IPS DF 4.7 (cell line): ENCODE results near the gene NUP62.

Experiments used
- DNase-seq: peaks from one replicate; pipeline ENCODE4 v3.0.0-alpha.2; 2013; ENCODE audit warnings: low spot score; ENCODE audit errors: extremely low read depth

NUP62 gene

DNA sequence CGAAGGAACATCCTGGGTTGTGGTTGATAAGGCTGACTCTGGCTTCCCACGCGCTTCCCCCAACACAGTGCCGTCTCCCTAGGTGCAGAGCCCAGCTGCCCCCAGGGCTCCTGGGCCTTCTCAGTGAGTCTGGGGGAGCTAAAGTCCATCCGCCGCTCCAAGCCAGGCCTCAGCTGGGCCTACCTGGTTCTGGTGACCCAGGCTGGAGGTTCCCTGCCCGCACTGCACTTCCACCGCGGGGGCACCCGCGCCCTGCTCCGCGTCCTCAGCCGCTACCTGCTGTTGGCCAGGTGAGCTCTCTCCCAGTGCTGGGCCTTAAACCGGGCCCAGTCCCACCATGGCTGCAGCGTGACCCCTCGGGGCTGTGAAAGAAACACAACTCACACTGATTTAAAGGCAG lies 48.1 kb downstream of the NUP62 start:
- no peak for DNase-seq

DNA sequence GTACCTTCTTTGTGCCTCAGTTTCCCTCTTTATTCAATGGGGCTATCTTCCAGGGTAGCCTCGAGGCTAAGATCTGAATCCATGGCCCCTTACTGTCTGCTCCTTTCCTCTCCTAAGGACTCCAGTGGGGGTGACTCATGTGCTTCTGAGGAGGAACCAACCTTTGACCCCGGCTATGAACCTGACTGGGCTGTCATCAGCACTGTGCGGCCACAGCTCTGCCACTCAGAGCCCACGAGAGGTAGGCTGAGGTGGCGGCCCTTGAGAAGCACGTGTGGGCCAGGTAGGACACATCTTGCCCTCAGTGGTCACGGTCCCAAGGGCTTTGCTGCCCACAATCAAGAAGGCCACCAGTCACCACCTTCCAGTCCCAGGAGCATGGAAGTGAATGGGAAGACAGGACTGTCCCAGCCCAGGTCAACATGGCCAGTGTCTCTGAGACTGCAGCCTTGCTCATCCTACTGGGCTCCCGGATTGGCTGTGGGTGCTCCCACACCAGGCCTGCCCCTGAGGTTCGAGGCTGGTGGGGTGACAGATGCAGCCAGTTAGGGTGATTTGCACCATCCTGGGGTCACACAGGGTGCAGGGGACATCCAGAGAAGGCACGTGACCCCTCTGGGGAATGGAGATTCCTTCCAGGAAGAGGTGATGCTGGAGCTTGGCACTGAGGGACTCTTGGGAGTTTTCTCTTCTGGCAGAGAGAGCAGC lies 49.0 kb downstream of the NUP62 start:
- DNase-seq: no peak

DNA sequence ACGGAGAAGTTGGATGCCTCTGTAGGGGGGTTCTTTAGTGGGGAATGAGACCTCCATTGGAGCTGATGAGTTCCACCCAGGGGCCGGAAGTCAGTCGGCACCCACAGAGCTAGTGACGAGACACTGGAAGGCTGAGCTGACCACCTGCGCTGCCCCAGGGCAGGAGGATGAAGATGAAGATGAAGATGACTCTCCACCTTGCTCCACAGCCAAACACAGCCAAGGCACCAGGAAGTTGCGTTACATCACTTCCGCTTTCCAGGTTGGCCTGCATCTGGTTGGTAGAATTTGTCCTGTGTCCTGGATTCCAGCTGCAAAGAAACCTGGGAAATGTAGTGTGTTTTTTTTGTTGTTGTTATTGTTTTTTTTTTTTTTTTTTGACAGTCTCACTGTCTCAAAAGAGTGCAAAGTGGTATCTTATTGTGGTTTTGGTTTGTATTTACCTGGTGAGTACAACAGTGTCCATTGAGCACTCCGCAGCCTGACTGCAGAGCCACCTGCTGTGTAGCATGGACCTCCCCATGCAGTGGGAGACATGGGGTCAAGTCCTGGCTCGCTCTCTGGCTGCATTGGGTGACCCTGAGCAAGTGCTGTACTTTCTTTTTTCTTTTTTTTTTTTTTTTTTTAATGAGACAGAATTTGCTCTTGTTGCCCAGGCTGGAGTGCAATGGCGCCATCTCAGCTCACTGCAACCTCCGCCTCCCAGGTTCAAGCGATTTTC lies 49.9 kb downstream of the NUP62 start:
- no peak for DNase-seq

DNA sequence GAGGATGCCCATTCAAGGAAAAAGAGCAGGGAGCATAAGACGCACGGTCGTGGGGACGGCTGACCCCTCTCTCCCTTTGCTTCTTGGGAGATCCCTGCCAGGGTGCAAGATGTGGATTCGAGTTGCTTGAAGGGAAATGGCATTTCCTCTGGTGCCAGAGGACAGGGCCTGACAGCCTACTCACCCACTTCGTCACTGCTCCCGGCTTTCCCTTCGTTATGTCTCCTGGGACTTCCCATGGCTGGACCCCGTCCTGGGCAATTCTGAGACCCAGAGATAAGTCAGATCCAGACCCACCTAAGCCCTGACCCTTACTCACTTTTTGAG lies 50.6 kb downstream of the NUP62 start:
- no peak for DNase-seq

DNA sequence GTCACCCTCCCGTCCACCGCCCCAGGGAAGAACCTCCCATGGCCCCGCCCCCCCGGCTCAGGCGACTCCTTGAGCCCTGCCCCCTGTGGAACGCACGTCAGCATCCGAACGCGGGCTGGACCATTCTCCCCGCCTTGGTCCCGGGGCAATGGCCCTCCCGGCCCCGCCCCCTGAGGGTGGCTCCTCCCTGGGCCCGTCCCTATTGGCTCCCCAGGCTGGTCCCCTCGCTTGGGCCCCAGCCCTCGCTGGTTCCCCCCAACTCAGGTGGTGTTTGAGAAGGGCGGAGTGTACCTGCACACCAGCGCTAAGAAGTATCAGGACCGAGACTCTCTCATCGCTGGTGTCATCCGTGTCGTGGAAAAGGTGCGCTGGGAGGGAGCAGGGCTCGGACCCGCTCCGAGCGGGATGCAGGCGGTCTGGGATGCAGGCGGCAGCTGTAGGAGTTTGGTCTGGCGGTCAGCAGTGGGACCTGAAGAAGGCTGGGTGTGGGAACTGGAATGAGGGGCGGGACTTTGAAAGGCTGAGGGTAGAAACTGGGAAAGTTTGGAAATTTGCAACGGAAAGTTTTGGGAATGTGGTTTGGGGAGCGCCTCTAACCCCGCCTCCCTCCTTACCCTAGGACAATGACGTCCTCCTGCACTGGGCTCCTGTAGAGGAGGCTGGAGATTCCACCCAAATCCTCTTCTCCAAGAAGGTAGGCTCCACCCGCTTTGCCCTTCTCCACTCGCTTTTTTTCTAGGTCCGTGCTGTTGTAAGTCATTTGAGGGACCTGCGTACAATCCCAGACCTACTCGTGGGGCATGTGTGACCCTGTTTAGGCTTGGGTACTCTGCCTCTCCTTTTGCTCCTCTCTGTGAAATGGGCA lies 51.2 kb downstream of the NUP62 start:
- DNase-seq: no peak

DNA sequence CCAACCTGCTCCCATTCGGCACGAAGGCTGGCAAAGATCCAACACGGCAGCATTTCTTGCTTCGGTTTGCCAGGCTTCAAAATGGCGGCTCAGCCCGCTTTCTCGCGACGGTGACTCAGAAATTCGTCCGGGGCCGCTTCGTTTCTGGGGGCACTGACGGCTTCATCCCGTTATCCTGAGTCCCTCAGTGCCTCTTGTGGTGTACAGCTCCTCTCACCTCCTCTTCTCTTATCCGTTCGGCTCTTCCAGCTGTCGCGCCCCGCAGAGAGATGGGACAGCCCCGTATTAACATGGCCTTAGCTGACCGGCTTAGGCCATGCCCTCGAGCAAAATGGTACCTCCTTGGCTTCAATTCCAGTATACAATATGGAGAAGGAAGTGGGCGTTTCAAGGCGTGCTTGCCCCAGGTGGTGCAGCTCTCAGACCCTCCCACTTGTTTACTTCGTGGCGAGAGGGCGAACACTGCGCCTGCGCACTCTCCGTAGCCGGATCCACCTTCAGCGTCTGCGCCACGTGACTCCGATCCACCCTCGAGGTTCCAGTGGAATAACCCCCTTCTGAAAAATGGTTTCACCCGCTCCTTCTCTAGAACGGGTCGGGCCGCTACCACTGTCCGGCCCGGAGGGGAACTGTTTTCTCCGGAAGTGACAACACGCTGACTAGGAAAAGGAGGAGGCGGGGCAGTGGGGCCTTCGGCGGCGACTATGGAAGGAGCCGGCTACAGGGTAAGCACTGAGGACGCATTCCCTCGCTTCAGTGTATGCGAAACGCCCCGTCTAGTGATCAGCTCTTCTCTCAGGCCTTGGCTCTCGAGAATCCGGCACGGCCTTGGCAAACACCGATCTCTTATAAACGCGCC lies 52.1 kb downstream of the NUP62 start, which contains the start of the genes AKT1S1 and TBC1D17:
Gene AKT1S1, minus strand, starts transcription at position 336 of the 859 bp plus-strand sequence. CDS start 4,060 bp downstream, outside the sequence.
Gene TBC1D17, plus strand, starts transcription at position 683 of the 859 bp plus-strand sequence. Its CDS starts 22 bp downstream, at position 705.
- peak; percentile 100 for DNase-seq

DNA sequence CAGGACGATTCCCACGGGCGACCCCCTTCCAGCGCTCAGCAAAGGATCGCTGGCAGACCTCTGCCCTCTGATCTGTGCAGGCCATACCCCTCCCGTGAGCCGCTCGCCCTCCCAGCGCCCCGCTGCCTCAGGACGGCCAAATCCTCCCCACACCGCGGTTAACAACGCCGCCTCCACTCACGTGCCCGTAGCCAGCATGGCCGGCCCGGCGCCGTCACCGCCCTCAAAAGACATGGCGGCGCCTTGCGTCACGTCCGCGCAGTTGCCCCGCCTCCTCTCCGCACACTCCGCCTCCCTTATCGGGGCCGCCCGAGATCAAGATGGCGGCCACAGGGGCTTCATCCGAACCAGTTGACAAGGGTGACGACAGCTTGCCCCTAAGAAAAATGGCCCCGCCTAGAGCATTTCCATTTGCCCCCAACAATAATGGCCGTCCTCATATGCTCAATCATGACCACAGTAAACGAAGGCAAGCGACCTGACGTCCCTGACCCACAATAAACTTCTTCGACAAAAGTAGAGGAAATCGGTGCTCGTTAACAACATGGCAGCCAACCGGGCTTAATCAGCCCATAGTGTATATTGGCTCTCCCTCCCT lies 52.8 kb downstream of the NUP62 start:
- DNase-seq: no peak

DNA sequence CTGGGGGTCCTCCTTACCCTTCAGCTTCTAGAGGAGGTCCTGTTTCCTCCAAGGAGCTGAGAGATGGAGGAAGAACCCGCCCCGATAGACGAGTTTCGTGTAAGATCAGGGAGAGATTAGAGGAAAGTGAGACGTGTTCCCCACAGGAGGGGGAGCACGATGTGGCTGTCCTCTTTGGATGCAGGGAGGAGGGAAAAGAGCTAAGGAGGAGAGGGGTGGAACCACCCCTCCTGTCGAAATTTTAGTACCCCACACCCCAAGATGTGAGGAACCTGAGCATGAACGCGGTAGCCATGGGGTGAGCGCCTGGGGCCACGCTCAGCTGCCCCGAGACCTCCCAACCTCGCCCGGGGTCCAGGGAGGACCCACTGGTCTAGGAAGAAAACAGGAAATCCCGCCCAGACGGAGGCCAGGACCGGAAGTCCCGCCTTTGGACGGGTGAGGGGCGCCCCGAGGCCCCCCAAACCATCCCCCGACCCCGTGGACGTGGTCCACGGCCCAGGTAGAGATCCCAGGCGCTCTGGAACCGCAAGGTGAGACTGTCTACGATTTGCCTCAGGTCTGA lies 53.4 kb downstream of the NUP62 start:
- DNase-seq: no peak

DNA sequence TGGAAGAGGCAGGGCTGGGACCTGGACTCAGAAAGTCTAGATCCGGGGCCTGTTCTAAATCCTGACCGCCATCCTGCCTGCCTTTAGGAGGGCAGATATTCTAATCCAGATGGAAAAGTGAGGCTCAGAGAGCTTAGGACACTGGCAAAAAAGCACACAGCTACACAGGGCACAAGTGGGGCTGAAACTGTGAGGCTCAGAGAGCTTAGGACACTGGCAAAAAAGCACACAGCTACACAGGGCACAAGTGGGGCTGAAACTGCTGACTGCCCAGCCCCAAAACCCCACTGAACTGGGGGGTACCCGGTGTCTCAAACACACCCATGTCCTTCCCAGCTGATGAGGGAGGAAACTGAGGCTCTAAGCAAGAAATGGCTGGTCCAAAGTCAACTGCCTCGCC lies 54.1 kb downstream of the NUP62 start:
- DNase-seq: no peak

DNA sequence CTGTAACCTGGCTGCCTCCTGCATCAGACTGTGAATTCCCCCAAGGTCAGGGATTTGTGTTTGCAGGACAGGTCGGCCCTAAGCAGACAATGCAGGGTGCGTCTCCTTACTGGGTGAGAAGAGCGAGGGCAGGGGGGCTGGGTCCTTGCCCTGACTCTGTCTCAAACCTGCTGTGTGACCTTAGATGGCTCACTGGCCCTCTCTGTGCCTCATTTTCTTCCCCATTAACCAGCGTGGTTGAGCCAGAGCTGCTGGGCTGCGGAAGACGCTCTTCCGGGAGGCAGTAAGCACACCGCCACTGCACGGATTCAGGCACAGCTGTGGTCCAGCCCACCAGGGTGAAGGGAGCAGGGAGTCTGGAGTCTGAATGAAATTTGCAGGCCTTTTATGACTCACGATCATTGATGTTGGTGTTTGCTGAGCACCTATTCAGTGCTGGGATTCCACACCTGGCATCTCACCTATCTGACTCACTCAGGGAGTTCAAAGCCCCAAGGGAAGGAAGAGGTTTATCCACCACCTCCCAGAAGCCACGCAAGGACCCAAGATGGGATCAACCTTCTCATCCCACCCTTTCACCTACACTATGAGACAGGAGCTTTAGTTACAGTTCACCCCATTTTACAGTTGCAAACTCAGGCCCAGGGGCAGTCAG lies 54.7 kb downstream of the NUP62 start:
- DNase-seq: no peak

DNA sequence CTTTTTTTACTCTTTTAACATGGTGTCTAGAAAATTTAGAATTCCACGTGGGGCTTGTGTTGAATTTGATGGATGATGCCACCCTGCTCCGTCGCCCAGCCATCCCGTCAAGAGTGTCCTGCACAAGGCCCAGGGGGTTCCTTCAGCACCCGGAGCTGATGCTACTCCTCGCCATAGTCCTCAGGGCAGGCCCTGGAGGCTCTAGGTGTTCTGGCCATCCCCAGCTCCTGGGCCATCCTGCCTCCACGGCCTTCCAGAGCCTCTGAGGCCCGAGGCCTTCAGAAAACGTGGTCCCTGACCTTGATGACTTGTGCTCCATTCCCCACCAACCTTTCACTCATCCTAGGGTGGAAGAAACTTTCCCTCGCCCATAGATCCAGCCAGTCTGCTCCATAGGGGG lies 55.5 kb downstream of the NUP62 start:
- DNase-seq: no peak

DNA sequence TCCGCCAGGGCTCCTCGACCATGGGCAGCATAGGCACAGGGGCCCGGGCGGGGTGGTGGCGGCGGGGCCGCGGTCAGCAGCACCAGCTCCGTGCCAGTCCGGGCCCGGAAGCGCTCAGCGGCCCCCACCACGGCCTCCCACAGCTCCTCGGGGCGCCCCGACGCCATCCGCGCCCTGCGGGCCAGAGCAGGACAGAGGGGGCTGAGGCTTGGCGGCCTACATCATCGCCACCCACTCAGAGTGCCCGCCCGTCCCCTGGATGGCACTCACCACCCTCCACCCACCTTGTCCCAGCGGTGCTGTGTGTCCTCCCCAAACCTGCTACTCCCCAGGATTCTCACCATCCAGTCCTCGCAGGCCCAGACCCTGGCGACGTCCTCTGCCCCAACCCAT lies 56.2 kb downstream of the NUP62 start:
- no peak for DNase-seq

DNA sequence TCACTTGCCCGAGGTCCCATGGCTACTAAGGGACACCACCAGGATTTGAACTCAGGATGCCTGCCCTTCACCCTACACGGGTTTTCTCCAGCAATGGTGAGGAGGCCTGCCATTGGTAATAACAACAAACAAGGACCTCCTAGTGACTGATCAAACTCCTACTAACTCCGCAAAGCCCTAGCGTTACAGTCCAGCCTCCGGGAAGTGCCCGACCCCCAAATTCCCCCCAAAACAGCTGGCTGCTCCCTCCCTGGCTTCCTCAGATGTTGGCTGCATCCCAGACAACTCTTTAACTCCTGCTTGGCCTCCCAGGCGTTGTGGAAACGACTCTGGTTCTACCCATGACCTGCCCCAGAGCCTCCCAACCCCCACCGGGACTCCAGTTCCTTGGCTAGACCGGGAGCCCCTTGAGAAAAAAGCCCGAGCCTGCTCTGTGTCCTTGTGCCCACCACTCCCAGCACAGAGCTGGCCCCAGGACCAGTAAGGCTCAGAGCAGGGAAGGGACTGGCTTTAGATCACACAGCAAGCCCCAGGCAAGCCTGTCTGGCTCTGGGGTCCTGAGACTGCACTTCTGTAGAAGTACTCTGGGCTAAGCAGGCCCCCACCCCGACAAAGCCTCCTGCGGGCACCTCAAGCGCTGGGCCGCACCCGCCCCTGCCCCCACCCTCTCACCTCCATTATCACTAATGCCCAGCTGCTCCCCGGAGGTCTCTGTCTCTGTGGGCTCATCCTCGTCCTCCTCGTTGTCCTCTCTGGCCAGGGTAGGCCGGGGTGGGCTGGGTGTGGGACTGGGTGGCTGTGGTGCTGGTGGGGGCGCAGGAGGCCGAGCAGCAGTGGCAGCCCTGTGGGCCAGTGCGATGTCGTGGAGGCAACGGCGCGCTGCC lies 56.8 kb downstream of the NUP62 start:
- DNase-seq: no peak

DNA sequence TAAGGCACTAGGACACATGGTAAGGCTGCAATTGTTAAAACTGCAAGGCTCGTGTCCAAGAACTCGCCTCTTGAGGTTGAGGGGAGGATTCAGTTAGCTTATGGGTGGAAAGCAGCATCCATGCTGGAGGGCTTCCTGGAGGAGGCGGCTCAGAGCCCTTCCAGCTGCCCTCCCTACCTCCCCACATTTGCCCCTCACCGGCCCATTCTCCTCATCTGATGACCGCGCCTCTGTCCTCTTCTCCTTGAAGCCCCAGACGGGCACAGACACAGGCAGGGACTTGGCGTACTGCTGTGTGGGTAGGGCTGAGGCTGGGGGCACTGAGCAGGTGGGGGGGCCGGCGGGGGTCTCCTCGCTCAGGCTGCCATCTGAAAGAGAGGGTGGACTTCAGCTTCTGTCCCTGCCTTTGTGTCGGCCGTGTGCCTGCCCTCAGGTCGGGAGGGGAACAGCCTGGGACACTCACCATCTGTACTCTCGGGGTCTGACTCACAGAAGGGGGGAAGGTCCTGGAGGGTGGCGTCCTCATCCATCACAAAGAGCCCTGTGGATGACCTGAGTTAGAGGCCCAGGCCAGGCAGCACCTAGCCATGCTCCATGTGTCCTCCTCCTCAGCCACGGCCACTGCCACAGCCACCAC lies 57.8 kb downstream of the NUP62 start:
- DNase-seq: no peak

DNA sequence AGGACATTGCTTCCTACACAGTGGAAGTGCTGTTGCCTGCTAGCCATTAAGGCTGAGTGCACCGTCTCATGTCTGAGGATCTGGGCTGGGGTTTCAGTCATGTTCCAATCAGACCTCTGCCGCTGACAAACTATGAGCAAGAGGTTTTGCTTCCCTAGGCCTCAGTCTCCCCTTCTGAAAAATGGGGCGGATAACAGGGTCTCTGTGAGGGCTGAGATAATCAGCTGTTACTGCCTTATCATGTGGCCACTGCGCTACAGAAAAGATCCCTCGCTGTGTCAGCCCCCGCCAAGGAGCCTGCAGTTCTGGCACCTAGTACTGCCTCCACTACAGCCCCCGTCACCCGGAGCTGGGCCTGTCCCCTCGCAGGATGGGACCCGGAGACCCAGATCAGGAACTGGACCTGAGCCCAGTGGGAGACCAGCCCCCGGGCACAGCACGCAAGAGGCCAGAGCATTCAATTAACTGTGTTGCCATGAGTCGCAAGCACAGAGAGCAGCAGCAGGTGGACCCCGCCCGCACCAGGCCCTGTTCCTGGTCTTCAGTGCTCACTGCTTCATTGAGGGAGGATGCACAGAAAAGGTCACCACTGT lies 58.9 kb downstream of the NUP62 start:
- DNase-seq: no peak

DNA sequence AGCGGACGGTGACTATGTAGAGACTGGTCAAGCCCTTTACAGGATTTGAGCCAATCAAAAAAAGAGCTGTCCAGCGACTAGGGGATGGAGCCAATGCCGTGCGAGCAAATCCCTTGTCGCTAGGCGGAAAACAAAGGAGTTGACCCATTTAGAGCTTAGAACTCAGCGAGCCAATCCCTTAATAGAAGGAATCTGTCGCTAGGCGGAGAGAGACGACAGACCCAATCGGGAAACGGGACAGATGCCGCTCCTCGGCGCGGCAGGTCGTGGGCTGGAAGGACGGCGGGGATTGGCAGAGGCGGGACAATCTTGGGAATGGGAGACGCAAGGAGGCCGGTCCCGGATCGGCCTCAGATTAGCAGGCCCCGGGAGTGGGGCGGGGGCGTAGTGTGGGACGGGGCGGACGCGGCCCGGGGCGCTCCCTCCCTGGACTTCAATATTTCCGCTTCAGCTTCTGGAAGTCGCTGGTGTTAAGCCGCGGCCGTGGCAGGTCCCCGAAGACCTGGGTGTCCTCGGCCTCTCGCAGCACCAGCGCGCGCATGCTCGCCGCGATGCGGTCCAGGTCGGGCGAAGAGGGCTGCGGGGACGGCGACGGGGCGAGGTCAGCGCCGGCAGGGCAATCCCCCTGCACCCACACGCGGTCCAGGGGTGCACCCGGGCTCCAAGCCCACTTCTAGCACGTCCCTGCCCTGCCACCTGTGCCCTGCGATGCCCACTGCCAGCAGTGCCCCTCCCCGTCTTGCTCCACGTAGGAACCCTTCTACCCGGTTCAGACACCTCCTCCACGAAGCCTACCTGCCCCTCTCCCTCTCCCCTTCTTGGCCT lies 59.6 kb downstream of the NUP62 start:
- DNase-seq: peak; percentile 99

DNA sequence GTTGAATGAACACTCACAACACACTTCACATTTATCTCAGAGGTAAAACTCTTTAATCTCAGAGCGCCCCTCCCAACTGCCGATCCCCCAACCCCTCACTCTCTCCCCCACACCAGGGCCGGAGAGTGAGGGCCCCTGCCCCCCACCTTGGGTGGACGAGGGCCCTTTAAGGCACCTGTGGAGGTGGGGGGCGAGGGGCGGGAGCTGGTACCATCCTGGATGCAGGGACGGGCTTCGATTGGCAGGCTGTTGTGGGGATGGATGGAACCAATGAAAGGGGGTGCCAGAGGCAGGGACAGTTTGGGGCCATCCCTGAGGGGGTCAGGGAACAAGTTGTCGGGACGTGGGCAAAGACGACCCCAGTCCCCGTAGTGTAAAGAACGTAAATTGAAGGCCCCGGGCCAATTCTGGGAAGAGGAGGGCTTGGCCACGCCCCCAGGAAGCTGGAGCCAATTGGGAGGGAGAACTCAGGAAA lies 60.3 kb downstream of the NUP62 start:
- DNase-seq: no peak
